NAMALWA (cell line): ENCODE measurements around the gene FAM200B.

ENCODE experiments used
- DNase-seq: peaks from one replicate; pipeline ENCODE4 v3.0.0-alpha.2; 2015; ENCODE audit warnings: low spot score

The FAM200B gene

DNA sequence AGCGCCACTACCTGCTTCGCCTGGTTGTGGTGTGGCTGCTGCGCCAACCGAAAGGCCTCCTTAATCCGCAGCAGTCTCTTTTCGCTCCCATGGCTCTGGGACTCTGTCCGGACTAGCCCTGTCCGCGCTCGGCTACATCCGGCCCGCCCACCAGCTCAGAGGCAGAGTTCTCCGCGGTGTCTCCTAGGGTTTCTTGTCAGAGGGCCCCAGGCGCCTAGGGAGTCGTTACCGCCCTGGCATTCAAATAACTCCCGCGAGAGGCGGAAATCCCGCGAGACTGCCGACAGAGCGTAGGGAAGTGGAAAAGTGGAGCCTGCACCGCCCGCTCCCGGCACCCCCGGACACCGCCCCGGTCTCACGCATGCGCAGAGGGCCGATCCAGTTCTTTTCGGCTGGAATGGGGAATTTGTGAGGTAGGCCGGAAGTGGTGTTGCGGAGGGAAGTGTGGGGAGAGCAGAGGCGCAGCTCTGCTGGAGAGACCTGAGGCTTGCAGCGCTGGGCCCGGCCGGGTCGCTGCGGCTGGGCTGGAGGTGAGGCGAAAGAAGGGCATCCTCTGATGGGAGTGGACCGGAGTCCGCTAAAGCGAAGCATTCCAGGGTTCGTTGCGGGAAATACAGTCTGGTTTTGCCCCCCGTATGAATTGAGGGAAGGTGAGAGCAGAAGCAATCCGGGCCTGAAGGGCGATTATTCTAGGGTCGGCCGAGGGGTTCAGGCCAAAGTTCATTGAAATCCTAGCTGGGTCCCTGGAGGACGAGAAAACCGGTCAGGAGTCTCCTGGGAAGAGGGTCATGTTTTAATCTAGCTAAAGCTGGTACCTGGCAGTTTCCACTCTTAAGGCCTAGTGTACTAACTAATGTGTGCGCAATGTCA is at the start of gene FAM200B:
FAM200B (plus strand) TSS at position 456 of the 870 bp plus-strand sequence. CDS start 5,151 bp downstream, outside the sequence.
- DNase-seq = peak; percentile 99

DNA sequence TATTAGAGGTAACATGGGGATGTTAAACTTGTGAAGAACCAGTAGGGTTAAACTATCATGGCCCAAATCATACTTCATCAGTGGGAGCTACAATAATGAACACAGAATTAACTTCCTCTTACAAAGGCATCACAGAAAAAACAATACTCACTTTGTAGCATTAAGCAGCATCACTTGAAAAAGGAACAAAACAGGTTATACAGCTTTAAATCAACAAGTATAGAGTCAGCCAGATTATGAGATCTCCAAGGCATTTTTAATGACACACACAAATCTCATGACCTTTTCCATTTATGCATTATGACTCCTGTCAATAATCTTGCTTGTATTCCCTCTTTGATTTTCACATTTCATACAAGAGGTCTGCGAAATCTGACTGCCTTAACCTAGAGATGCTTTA is 44.8 kb upstream of the FAM200B start:
- DNase-seq = no peak

DNA sequence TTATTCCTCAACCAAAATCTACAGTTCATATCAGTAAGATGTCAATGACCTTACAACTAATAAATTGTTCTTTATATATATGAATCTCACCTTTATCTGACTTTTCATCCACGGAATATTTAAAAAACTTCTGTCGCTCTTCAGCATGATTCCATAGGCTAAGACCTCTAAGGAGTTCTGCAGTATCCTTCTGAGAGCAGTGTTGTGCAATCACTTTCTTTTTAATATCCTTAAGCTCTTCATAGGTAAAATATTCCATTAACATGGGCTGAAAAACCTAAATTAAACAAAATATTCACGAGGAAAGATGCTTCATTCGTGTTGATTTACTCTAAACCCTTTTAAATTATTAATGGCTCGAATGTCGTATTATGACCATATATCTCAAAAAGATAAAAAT is 43.2 kb upstream of the FAM200B start:
- no peak for DNase-seq

DNA sequence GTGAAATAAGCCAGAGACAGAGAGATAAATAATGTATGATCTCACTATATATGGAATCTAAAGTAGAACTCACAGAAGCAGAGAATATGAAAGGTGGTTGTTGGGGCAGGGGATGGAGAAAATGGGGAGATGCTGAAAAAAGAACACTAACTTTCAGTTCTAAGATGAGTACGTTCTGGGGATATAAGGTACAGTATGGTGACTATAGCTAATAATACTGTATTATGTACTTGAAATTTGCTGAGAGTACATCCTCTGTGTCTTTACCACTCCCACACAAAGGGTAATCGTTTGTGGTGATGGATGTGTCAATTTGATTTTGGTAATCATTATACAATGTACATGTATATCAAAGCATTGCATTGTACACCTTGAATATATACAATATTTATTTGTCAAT is 33.0 kb upstream of the FAM200B start:
- DNase-seq = no peak

DNA sequence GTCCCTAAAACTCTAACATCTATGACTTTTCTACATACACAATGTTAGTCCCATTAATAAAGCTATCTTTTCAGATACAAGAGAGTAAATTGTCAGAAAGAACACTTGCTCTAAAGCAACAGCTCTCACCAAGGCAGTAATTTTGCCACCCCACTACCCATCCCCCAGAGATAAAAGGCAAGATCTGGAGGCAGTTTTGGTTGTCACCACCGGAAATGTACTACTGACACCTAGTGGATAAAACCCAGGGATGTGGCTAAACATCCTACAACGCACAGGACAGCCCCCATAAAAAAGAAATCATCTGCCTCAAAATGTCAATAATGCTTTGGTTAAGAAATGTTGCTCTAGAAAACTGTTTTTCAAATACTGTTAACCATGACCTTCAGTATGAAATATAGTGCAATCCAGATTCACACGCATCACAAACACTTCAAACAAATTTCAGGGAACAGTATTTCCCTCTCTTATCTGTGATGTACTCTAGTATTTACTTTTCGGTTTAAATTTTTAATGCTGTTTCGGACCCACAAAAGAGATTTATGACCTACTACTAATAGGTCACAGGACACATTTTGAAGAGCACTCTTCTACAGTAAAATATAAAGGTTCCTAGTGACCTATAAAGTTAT is 31.6 kb upstream of the FAM200B start:
- peak; percentile 87 for DNase-seq

DNA sequence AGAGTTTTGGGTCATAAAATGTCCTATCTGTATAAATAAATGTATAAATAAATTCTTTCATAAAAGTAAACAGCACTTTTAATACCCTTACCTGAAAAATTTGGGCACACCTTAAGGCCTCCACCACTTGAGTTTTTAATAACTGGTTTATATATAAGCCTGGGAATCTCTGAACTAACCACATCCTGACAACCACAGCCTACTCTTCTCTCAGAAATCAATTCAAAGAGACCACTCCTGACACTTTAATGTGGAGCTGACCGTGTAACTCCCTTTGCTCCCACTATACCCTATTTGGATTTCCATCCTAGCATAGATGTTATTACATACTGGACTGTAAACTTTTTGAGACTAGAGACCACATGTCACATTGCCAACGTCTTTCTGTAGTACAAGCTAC is 30.0 kb upstream of the FAM200B start:
- DNase-seq = no peak

DNA sequence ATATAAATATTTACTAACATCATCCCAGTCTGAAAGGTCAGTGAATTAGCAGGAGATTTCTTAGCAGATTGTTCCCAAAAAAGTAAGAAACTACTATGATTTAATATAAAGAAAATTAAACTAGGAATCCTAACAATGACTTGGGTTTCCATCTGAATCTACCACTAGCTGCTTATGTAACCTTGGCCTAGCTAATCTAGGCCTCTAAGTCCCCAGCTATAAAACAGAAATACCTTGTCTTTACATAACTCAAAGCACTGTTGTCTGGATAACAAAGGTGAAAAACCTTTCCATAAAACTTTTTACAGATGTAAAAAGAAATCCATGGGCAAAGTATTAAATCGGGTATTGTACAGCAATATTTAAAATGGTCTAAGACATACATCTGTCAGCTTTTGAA is 29.4 kb upstream of the FAM200B start:
- no peak for DNase-seq

DNA sequence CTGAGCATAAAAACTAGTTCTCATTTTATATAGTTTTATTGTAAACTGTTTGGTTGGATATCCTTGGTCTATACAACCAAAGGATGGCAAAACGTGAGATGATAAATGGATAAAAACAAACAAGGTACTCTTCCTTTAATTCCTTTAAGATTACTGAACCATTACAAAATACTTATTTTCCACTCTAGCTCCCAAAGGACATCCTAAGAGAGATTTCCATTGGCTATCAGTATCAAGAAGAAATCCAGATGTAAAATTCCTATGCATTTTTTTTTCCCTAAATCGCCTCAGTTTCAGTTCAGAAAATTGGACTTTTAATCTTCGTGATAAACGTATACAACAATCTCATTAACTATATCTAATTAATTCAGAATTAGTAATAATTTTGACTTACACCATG is 28.8 kb upstream of the FAM200B start:
- no peak for DNase-seq

DNA sequence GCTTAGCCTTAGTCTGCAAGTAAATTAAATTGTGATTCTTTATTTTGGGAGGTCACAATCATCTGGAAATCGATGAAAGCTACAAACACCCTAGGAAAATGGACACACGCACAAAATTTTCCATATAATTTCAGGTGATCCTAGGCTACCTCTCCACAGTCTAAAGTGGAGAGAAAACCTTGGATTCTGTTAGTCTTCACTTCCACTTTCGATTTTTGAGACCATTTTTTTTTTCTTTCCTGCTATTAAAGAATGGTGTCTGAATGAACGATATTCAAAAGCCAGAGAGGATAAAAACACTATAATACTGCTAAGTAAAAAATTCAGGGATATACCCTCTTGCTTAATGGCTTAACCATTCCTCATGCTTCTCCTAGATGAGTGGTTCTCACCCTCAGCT is 28.2 kb upstream of the FAM200B start:
- no peak for DNase-seq

DNA sequence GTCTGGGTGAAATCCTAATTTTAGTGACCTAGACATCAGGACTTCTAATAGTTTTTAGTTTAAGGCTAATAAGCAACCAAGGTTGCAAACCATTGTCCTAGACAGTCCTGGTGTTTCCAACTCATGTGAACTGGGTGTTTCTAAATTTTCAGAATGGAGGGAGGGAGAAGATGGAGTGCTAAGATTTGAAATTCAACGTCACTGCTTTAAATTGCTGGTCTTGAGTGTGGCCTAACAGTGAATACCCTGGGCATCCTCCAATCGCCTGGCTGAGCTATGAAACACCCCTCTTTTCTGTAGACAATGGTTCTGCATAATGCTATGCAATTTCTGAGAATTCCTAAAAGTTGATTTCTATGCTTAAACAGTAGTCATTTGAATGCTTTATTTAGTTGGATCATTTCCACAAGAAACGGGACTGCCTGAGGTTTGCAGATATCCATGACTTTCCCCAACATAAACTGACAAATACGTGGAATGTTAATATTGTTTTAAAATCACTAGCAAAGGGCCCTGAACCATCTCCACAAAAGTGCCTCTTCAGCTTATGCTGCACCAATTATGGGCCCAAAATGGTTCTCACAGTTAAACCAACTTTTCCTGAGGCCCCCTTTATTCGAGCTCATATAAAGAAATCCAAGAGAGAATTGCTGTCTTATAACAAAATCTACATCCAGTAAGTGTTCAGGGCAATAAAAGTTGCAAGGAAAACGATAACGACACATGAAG is 27.6 kb upstream of the FAM200B start:
- peak; percentile 73 for DNase-seq

DNA sequence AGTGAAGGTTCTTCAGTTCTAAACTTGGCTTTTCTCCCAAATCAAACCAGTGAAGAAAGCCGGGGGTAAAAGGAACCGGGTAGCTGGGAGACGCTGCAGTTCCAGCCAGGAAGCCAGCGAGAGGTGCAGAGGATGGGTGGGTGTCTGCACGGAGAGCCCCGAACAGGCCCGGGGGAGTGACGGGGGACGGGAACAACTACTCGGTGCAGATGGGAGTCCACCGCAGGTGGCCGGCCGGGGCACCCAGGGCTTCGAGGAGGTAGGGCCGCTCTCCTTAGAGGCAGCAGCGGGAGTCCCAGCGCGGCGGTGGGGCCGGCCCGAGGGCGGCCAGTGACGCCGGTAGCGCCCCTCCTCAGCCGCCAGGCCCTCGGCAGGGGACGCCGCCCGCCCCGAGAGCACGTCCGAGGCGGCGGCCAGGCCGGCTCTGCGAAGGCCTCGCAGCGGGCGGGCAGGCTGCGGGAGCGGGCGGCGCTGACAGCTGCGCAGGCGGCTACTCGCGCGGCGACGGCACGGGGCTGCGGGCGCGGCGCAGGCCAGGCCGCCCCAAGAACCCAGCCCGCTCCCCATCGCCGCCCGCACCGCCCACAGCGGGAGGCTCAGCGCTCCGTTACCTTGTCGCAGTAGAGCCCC is 26.9 kb upstream of the FAM200B start:
- peak; percentile 60 for DNase-seq

DNA sequence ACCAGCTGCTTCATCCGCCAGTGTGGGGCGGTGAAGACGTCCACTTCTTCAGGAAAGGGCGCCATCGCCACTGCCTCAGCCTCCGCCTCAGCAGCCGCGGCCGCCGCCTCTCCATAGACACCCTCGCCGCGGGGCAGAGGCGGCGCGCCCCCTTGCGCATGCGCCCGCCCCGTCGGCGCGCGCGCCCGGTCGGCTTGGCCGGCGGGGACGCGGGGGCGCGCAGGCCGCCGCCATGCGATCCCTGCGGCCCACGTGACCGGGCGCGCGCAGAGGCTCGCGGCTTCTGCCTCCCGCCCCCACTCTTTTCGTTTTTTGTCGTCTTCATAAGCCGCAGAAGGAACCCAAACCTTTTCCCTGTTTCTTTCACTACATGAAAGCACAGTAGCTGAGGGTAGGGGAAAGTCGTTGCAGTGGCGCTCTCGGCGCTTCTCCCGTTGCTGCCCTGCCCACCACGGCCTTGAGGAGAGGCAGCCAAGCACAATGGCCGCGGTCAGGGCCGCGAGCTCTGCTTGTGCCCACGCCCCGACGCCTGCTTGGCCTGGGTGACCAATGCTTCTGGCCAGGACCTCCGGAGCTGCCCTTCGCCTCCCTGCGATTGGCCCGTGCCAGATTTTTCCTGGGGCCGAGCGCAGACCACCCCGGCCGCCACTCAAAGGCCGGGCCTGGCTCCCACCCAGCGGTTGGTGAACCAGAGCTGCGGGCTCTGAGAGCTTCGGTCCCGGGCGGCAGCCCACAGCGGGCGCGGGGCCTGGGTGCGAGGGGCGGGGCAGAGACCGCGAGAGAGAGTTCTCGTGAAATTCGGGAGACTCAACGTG is 26.2 kb upstream of the FAM200B start, which contains the start of gene FBXL5:
FBXL5 (minus strand) TSS at position 135 of the 815 bp plus-strand sequence; CDS start at position 65, 70 bp downstream.
- peak; percentile 89 for DNase-seq

DNA sequence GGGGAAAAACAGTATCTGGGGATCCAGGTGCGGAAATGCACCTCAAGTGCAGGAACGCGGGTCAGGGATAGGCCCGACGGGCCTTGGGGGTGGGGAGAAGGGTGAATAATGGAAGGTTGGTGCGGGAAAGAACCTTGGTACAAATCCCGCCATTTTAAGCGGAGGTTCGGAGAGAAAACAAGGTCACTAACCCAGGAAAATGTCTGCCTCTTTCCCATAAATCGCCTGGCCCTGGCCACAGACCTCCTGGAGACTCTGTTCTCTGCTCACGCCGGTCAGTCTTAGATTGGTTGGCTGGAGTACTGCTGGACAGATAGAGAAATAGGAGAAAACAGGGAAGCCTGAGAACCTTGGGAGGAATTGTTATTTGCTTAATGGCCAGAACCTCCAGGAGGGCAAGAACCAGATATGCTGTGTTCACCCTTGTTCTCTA is 25.6 kb upstream of the FAM200B start:
- no peak for DNase-seq

DNA sequence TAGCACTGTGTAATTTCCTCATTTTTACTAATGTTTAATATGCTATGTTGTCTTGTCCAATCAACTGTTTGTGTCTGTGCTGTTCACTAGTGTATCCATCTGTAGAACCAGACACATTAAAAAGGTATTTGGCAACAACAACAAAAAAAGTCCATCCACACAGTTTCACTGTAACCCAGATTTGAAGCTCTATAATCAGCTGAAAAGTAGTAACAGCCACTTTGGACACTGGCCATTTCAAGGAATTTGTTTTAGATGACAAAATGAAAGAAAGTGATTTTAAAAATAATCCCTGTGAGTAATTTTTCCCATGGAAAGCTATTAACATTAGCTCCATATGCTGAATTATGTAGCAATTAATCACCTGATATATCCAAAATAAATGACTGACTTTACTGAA is 24.3 kb upstream of the FAM200B start:
- DNase-seq = no peak

DNA sequence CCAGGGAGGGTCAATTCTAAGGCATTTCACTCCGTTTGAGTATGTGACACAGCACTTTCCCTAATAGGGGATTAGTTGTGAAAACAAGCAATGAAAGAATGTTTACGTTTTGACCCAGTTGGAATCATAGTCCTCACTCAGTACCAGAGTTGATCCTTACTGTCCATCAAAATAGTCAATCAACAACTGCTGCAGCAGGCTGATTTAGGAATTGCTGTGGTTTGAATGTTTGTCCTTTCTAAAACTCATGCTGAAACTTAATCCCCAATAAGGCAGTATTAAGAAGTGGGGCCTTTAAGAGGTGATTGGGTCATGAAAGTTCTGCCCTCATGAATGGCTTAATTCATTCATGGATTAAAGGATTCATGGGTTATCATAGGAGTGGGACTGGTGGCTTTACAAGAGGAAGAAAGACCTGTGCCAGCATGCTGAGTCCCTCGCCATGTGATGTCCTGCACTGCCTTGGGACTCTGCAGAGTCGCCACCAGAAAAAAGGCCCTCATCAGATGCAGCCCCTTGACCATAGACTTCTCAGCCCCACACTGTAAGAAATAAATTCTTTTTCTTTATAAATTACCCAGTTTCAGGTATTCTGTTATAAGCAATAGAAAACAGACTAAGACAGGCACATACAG is 23.4 kb upstream of the FAM200B start:
- no peak for DNase-seq

DNA sequence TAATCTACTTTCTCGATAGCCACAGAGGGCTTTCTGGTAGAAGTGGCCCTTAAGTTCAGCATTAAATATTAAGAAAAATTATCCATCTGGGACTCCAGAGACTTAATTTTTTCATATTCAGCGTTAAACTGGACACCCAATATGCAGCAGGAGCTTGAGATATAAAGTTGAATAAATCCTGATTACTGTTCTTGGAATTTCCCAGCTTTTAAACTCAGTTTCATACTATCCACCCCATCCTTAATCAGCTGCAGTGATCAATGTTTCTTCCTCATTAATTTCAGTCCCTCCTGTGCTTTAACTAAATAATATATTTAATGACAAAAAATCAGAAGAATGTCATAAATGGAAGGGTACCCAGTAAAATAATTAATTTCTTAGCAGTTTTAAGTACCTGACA is 22.8 kb upstream of the FAM200B start:
- no peak for DNase-seq

DNA sequence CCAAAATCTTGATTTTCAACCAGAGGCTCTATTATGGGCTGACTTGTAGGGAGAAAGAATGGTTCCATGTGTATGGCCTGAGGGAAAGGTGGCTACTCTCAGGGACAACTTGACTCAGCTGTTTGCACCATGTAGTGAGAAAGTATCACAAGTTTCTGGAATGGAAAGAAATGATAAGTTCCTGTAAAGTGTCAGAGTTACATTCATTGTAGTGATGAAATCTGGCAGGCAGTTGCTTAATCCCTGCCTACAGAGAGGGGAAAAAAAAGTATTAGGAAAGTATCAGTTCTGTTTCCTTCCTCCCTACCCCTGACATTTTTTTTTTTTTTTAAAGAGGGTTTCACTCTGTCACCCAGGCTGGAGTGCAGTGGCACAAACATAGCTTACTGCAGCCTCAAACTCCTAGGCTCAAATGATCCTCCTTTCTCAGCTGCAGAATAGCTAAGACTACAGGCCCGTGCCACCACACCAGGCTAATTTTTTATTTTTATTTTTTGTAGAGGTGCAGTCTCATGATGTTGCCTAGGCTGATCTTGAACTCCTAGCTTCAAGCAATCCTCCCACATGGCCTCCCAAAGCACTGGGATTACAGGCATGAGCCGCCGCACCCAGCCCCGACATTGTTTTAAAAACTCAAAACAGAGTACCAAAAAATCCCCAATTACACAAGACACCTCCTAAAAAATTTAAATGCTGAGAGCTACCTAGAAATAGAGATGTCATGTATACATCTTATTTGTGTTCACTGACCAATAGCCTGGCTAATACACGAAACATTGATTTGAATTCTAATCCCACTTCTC is 21.7 kb upstream of the FAM200B start:
- no peak for DNase-seq

DNA sequence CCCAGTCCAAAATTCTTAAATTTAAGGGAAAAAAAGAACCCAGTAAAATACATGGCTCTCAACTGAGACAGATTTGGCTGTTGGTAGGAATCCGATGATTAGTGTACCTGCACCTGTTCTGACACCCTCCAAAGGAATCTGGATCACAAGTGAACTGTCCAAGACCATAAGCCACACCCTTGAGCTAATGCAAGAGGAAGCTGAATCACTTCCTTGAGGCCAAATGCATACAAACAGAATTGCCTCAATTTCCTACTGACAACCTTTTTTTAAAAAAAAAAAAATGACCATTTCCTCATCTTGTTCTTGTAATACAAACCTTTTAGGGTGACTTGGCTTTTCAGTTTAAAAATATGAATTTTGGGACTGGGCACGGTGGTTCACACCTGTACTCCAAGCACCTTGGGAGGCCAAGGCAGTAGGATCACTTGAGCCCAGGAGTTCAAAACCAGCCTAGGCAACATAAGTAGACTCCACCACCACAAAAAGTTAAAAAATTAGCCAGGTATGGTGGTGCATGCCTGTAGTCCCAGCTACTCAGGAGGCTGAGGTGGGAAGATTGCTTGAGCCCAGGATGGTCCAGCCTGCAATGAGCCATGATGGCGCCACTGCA is 15.8 kb upstream of the FAM200B start:
- DNase-seq = no peak

DNA sequence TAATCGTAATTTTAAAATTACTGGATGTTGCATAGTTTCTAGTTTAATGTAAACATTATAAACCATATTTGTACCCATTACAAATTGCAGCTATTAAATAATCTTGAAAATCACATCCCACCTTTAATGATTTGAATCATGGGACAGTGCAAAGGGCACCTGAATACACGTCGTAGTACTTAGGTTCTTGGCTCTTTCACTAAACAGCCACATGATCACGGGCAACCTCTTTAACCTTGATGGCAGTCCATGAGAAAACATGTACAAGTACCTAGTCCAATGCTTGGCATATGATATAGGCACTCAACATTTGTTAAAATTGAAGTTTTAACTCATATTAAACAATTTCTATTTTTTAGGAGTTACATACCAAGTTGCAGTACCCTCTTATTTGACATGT is 14.6 kb upstream of the FAM200B start:
- no peak for DNase-seq
